Measurements from ENCODE around the gene SSTR5.
"Not testable (repeated sequence)": the region's sequence is repeated elsewhere in the genome, so short reads cannot be mapped to it uniquely, and the experiment has no call there.

Gene SSTR5

GRCh38 chr16:1092685-1093283 is 20.2 kb downstream of the SSTR5 start:
- not testable (repeated sequence) for DNase-seq

DNA sequence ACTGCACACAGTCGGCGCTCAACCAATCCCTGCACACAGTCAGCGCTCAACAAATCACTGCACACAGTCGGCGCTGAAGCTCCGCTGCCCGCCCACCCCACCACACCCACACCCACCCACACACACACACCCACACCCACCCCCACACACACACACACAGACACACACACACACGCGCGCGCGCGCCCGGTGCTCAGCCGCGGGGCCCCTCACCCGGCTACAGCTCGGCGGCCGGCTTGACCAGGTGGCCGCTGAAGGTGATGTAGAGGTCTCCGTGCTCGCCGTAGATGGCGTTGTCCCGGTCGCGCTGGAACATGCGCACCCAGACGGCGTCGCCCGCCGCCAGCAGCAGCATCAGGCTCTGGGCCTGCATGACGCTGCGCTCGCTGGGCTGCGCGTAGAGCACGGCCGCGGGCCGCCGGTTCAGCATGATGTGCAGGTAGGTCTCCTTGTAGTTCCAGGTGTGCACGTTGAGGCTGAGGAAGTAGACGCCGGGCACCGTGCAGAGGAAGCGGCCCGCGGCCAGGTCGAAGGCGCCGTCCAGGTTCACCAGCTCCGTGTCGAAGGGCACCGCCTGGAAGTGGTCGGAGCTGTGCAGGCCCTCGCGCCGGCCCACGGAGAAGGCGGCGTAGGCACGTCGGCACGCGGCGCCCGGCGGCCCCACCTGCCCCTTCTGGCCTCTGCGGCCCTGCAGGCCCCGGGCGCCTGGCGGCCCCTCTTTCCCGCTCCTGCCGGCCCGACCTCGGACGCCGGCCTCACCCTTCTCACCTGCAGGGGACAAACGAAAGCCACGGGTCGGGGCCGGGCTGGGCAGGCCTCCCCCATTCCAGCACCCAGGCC is 21.0 kb downstream of the SSTR5 start:
- DNase-seq: peak; percentile 13

DNA sequence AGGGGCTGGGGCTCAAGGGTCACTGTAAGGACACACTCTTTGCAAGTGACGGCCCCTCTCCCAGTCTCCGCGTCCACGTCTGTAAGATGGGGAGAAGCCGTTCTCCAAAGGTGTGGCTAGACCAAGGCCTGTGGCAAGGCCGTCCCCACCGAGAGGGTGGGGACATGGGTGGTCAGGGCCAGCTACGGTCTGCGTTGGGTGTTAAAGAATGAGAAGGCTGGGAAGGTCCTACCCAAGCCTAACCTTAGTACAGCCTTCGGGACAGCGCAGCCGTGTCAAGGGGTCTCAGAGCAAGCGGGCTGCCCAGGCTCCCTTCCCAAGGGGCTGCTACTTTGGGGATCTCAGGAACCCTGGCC is 21.6 kb downstream of the SSTR5 start:
- DNase-seq: no peak

GRCh38 chr16:1094601-1095449 is 22.3 kb downstream of the SSTR5 start:
- DNase-seq: no peak

DNA sequence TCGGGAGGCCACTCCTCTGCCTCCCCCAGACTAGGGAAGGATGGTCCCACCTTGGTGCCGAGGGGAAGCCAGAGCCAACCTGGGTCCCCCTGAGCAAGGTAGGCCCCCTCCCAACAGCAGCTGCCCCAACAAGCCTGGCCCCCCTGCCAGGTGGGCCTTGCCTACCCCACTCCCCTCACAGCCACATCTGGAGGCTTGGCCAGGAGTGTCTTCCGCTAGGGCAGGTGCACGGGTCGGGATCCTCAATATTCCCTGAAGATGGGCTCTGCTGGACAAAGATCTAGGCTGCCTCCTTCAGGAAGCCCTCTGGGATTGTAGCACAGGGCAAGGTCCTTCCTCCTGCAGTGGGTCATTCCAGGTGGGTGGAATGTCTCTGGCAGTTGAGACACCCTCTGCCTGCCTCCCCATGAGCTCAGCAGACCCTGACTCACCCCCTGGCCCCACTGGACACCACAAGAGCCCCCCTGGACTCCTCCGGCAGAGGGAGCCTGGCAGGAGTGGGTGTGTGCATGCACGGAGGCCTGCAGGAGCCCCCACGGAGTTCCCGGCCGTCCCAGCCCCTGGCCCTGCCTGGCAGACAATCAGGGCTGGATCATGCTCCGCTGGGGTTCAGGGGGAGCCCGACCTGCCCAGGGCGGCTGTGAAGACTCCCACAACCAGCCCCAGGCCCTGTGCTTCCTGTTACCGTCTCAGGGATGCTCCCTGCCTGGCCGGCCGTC is 23.1 kb downstream of the SSTR5 start:
- DNase-seq: no peak

- DNase-seq: no peak
These were observed 23.9 kb downstream of the SSTR5 start, which contains the start of gene C1QTNF8 for GRCh38 chr16:1096169-1097082. Gene C1QTNF8, minus strand, starts transcription at chr16:1096244. Its CDS starts 1,322 bp downstream, at chr16:1094922.

GRCh38 chr16:1097156-1097555 is 24.6 kb downstream of the SSTR5 start:
- DNase-seq: no peak

DNA sequence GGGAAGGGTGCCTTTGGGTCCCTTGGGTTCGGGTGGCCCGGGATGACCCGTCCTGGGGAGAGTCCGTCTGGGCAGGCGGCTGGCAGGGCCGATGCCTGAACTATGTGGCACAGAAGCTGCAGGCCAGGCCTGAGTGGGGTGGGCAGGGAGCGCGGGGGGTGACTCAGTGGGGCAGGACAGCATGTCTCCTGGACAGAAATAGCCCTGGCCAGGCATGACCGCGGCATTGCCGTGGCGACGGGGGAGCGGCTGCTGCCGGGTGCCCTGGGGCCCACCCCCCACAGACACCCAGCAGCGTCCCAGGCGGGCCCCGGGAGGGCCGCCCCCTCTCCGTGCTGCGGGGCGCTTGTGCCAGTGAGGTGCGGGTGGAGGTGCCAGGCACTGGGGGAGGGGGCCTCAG is 25.3 kb downstream of the SSTR5 start:
- DNase-seq: no peak

- no peak for DNase-seq
These were observed 25.9 kb downstream of the SSTR5 start for GRCh38 chr16:1098266-1098991.

DNA sequence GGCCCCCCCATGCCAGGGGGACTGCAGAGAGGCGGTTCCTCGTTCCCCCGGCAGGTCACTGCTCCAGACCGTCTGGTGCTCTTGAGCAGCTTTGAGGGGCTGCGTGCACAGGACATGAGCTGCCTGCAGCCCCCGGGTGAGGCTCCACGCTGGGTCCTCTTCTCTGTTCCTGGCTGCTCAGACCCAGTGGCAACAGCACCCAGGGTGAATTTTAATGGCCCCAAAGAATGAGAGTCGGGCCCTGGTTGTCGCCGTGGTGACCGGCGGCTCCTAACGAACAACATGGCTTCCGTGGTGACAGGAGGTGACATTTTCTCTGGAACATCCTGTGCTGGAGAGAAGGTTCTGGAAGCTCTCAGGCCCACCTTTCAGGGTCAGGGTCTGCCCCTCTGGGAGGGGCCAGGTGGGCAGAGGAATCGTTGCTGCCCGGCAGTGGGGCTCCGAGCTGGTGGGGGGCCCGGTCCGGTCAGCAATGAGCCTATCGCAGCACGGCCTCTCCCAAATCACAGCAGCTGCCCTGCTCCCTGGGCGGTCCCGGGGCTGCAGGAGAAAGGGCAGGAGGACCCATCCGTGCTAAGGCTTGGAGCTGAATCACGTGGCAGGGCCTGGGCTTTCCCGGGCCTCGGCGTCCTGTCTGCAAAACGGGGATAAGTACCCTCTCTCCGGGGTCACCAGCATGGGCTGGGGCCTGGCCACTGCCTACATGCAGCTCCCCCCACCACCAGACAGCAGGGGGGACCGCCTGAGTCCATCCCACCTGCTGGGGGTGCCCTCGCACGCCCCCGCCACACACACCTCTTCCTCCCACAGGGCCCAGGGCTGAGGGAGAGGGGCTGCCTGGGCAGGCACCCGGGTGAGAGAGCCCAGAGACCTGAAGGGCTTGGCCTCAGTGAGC is 26.9 kb downstream of the SSTR5 start:
- no peak for DNase-seq

DNA sequence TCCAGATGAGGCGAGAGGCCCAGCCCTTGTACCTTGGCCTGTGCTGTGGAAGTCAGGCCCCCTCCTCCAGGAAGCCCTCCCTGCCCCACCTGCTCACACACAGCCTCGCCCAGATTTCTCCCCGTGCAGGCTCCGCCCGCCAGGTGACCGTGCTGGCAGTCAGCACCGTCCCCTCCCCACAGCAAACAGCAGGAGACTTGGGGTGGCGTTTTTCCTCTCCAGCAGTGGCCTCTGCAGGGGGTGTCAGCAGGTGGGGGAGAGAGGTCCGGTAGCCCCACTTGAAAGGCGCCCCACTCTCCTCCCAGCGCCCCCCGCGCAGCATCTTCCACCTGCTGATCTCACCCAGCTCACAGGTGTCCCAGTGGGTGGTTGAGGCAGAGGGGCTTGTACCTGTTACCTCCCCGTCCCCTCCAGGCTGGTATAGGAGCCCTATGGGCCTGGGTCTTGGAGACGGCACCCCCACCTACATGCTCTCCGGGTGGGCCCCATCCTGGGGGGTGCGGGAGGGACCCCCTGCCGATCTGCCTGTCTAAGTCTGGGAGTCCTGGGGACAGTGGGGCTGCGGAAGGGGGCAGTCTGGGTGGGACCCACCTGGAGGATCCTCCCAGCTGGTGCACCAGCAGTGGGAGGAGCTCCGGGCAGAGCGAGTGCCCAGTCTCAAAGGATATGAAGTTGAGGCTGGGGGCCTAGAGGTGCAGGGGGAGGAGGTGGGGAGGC is 27.7 kb downstream of the SSTR5 start:
- no peak for DNase-seq

DNA sequence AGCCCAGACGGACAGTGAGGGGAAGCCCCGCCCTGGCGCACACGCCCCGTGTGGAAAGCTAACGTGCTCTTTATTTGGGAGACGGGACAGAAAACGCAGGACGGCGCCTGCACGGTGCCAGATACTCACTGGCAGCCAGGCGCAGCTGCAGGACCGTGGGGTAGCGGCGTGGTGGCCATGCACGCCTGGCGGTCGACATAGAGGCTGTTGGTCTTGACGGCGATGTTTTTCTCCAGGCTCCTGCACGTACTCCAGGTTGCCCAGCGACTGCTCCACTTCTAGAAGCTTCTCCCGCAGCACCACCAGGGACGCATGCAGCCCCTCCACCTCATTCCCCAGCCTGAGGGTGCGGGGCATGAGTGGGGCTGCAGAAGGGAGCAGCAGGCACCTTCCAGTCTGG is 28.6 kb downstream of the SSTR5 start:
- no peak for DNase-seq

GRCh38 chr16:1101573-1102332 is 29.2 kb downstream of the SSTR5 start:
- no peak for DNase-seq

- DNase-seq: no peak
These were observed 29.8 kb downstream of the SSTR5 start for GRCh38 chr16:1102333-1102700.

- DNase-seq: peak; percentile 10
These were observed 30.5 kb downstream of the SSTR5 start for GRCh38 chr16:1102921-1103635.

DNA sequence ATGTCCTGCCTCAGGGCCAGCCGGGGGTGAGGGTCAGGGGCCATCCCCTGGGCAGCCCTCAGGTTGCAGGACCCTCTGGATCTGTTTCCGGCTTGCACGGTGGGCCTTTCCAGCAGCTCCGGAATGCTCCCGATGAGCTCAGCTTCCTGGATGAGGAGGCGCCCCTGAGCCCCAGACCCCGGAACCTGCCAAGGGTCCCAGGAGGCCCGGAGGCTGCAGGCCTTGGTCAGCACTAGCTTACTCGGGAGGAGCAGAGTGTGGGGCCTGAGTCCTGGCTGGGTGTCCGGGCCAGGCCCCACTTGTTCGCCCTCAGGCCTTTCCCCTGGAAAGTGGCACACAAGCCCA is 31.1 kb downstream of the SSTR5 start:
- no peak for DNase-seq

DNA sequence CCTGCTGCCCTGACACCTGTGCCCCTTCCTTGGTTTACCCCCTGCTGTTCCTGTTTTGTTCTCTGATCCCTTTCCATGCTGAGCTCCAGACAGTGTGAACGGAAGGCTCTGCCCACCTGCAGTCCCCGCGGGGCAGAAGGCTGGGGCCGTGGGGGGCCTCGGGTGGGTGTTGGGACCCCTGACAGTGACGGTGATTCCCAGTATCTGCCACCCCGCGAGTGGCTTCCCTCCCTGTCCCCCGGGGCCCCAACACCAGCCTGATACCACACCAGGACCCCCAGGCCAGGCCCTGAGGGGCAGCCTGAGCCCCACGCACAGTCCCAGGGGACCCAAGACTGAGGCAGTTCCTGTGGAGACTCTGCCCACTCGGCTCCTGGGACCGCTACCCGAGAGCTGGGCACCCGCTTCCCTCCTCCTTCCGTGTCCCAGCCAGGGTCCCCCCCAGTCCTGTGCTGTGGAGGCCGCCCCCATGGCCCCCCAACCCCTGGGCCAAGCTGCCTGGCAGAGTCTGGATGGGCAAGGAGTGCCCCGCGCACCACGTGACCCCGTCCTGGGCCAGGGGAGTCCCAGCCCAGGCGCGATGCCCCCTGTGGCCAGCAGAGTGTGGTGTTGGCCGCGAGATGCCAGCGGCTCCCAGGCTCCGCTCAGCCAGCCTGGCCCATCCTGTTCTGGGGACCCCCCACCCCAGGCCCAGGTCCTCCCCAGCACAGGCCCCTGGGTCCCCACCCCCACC is 33.5 kb downstream of the SSTR5 start:
- DNase-seq: peak; percentile 24

All from fibroblast of skin of abdomen (primary cell).